GM18499 (cell line): ENCODE results near the gene NEK11.
A peak's percentile ranks its signal among the peaks of the same experiment; 100 is the strongest.
"Not testable (repeated sequence)": the region's sequence is repeated elsewhere in the genome, so short reads cannot be mapped to it uniquely, and the experiment has no call there.

ENCODE experiments used
- ATAC-seq: cut with Tn5 transposase; IDR thresholded peaks from one replicate; pipeline ENCODE4 v1.9.1; 2021; ENCODE audit warnings: moderate number of reproducible peaks; ENCODE audit not compliant: insufficient read depth, unreplicated experiment

The NEK11 gene

GRCh38 chr3:131349946-131350347, 323.3 kb downstream of the NEK11 start:
- ATAC-seq, result no peak

- no peak for ATAC-seq
Observed at GRCh38 chr3:131350506-131350905, 323.8 kb downstream of the NEK11 start.

DNA sequence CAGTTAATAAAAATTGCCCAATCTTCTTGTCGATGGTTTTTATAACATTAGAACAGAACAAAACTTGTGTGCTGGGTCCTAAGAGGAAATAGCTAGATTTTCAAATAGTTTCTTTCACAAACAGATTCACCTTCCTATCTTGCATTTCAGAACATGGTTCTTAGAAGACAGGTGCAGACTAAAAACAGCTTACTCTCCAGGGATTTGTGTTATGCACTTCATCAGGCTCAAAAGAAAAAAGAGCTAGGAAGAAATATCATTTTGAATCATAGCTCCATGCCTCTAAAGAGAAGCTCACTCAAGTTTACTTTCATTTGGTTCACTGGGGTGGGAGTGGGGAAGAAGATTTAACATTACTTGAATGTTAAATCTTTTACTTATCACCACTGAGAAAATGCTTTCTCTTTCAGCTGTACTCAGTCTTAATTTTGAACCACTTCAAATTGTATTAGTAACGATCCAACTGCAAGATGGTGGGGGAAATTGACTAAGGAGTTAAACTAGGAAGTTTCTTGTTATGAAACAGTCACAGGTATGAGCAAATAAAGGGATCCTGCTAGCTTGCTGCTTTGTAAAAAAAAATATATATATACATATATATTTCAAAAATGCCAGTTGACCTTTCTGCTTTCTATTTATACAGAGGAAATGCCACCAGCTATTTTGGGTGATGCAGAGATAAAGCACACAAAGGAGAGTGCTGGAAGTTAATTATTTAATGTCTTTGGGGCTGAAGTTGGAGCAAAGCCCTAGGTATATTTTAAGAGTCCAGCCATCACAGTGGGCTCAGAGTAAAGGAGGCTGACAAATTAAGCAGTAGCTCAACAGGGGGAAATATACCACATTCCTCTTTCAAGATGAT, 326.6 kb downstream of the NEK11 start:
- no peak for ATAC-seq

GRCh38 chr3:131353986-131354385, 327.3 kb downstream of the NEK11 start:
- no peak for ATAC-seq

DNA sequence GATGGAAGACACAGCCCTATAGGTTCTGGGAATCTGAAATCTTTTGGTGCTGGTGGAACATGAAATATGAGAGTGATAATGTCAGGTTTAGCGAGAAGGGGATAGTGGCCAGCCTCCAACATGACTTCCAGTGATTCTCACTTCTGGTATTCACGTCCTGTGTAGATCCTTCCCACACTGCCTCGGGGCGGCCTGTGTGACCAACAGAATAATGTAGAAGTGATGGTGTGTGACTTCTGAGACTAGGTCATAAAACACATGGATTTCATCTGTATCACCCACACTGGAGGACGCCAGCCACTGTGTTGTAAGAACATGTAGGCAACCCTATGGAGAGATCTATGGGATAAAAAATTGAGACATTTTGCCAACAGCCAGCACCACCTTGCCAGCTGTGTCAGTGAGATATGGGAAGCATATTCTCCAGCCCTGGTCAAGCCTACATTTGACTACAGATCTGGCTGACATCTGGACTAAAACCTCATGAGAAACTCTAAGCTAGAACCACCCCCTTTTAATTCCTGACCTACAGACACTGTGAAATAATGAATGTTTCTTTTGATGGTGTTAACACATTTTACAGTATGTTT, 329.4 kb downstream of the NEK11 start:
- no peak for ATAC-seq

- no peak for ATAC-seq
Observed at GRCh38 chr3:131357275-131357674, 330.6 kb downstream of the NEK11 start.

DNA sequence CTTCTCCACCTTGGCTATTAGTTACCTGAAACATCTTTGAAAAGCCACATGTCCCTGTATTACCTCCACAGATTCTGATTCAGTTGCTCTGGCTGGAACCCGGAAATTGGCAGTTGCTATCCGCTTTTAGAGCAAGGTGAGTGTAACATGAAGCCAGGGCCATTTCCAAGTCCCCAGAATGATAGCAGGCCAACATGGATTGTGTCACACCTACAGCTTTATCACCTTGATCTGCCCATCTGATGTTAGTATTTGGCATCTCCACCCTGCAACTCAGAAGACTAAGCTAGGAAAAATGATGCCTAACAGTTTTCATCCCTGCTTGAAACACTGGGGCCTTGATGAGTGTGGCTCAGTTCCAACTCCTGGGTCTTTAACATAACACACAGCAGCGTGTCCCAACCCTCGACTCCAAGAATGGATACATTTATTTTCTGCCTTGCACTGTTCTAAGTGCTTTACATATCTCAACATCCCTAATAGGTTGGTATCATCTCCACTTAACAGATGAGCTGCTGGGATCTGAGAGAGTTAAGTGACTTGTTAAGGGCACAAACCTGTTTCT, 333.6 kb downstream of the NEK11 start:
- no peak for ATAC-seq

DNA sequence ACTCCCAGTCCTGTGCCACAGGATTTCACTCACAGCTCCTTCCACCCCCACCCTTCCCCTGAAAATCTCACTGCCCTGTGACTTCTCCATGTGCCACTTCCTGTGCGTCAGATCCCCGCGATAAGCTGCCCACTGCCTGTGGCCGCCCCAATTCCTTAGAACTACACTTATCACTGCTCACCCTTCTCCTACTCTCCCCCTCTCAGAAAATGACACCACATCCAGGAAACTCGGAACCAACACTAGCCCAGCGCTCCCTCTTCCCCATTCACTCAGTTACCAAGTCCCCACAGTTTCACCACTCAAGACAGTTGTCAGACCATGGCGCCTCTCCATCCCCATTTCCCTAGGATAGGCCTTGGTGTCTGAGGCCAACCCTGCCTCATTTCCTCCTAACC, 334.4 kb downstream of the NEK11 start:
- ATAC-seq, result not testable (repeated sequence)

DNA sequence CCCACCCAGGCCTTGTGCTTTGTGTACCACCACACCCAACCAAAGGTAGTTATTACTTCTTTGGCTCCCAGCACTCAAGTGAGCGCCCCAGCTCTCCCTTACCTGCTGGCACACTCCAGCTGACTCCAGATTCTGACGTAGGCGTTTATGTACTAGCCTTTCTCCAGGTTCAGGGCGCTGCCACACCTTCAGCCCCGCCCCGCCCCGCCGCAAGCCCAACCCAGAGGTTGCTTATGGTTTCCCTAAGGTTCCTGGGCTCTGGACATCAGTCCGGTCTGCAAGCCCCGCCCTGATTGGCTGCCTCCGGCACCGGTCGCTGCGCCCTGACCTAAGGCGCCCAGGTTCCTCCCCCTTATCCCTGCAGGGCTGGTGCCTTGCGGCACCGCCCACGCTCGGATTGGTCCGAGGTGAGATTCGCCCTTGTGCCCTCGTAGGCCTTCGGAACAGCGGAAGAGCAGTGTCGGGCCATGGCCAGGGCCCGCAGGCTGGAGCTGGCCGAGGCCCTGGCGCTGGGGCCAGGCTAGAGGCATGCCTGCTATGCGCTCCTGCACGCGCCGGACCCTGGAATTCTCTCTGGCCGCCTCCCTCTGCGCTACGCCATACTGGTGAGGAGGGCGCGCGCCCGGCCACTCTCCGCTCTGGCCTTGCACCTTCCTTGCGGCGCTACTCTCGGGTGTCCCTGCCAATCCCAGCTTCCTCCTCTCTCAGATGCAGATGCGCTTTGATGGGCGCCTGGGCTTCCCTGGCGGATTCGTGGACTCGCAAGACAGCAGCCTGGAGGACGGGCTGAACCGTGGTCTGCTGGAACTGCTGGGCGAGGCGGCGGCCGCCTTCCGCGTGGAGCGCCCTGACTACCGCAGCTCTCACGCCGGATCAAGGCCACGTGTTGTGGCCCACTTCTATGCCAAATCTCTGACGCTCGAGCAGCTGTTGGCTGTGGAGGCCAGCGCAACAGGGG, 335.1 kb downstream of the NEK11 start:
- peak; percentile 75 for ATAC-seq

DNA sequence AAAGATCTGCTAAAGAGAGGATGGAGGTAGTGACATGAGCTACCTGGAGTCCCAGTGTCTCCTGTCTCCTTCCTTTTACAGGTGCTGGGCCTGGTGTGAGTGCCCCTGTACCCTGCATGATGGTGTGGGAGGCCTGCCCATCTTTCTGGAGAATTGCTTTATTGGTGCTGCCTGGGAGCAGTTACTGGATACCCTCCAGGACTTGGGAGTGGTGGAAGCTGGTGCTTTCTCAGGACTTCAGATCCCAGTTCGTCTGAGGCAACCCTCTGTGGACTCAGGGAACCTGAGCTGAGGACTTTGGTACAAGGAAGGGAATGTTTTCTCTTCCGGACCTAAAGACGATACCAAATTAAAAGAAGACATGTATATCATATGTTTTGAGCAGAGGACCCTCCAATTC, 336.6 kb downstream of the NEK11 start:
- no peak for ATAC-seq

DNA sequence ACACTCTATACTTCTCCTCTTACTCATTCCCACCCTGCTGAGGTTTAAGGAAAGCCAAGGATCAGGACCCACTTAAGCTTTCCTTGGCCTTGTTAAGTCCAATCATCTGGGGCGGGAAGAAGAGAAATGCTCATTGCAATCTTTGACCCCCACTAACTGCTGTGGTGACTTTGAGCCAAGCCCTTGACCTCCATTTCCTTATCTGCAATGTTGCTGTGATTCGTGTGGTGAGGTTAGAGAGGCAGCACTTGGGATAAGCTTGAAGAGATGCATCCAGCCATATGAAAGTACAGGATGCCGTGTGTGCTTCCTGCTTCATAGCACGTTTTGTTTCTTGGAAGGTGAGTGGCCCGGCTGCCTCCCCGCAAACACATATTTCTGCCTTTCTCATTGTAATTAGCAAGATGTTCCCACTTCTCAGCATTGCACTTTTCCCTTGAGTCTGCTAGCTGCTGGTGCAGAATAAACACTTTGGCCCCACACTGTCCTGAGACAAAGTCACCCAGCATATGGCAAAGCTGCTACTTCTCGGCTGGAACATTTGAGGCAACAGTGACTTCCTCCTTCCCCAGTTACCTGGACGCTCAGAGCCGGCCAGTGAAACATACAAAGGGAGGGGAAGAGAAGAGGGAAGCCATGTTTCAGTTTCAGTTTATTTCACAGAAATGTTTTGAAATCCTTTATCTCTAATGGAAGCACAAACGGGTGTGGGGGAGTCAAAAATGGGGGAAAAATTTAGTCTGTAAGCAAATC, 344.4 kb downstream of the NEK11 start:
- no peak for ATAC-seq

- ATAC-seq, result no peak
Observed at GRCh38 chr3:131371688-131372066, 345.0 kb downstream of the NEK11 start.

- no peak for ATAC-seq
Observed at GRCh38 chr3:131374741-131375140, 348.1 kb downstream of the NEK11 start.

GRCh38 chr3:131380821-131381444, 354.3 kb downstream of the NEK11 start:
- not testable (repeated sequence) for ATAC-seq

GRCh38 chr3:131381445-131382291, 355.0 kb downstream of the NEK11 start, which contains the start of gene NUDT16:
TSS of gene NUDT16 (plus strand) at chr3:131381774. CDS start at chr3:131381805, 31 bp downstream.
- peak; percentile 86 for ATAC-seq

DNA sequence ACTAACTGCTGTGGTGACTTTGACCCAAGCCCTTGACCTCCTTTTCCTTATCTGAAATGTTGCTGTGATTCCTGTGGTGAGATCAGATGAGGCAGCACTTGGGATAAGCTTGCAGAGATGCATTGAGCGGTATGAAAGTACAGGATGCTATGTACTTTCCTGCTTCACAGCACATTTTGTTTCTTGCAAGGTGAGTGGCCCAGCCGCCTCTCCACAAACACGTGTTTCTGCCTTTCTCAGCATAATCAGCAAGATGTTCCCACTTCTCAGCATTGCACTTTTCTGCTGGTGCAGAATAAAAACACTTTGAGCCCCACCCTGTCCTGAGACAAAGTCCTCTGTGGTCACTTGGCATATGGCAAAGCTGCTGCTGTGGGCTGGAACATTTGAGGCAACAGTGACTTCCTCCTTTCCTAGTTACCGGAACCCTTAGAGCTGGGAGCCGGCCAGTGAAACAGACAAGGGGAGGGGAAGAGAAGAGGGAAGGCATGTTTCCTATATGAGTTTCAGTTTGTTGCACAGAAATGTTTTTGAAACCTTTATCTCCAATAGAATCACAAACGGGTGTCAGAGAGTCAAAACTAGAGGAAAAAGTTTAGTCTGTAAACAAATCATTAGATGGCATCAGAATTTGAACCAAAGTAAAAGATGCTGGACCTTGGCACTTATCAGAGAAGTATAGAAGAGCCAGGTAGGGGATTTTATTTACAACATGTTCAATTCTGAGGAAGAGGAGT, 359.9 kb downstream of the NEK11 start:
- ATAC-seq, result no peak

- ATAC-seq, result no peak
Observed at GRCh38 chr3:131387796-131388489, 361.3 kb downstream of the NEK11 start.
